Astrocyte of the cerebellum (primary cell): ENCODE data around the gene CTSW.

ENCODE experiments used
- DNase-seq: peaks from one replicate; pipeline ENCODE4 v3.0.0-alpha.2; 2011; ENCODE audit warnings: low read depth
- H3K4me3 ChIP-seq: 2 replicates; pipeline ENCODE4 v1.5.1; 2011; ENCODE audit warnings: mild to moderate bottlenecking, low read depth, low read length, moderate library complexity
- in situ Hi-C: cut with HindIII; loops from 2 replicates; pipeline ENCODE4 v1.10.0; 2017; ENCODE audit warnings: low sequenced_read_pairs
- TF ChIP-seq, protein P1 (sequence below): IDR thresholded peaks from 2 replicates; pipeline ENCODE4 v1.5.1; 2012; ENCODE audit warnings: low read length, low read depth, moderate library complexity, mild to moderate bottlenecking; ENCODE audit errors: missing control alignments

The CTSW gene

DNA sequence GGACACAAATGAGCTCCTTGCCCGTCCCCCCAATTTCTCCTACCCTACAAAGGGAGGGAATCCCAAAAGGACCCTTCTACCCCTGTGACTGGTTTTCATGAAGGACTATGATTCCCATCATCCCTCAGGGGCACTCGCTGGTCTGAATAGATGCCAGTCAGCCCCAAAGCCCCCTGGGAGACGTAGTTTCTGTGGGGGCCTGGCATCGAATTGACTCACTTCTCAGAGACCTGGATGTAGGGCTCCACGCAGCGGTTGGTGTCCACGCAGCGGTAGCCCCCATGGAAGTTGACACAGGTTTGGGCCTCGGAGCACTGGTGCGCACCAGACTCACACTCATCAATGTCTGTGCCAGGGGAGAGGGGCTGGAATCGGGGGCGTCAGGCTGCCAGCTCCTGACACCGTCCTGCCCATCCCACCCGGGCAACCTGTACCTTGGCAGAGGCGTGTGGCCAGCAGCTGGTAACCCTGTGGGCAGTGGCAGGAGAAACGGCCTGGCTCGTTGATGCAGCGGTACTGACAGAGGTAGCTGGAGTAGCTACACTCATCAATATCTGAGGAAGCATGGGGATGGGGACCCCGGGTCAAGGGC, 11.5 kb upstream of the CTSW start:
- no peak for DNase-seq
- no peak overlapping the region for H3K4me3 ChIP-seq
- in situ Hi-C loops: no loop called here
- TF ChIP-seq, protein P1, sequence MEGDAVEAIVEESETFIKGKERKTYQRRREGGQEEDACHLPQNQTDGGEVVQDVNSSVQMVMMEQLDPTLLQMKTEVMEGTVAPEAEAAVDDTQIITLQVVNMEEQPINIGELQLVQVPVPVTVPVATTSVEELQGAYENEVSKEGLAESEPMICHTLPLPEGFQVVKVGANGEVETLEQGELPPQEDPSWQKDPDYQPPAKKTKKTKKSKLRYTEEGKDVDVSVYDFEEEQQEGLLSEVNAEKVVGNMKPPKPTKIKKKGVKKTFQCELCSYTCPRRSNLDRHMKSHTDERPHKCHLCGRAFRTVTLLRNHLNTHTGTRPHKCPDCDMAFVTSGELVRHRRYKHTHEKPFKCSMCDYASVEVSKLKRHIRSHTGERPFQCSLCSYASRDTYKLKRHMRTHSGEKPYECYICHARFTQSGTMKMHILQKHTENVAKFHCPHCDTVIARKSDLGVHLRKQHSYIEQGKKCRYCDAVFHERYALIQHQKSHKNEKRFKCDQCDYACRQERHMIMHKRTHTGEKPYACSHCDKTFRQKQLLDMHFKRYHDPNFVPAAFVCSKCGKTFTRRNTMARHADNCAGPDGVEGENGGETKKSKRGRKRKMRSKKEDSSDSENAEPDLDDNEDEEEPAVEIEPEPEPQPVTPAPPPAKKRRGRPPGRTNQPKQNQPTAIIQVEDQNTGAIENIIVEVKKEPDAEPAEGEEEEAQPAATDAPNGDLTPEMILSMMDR: no peak

DNA sequence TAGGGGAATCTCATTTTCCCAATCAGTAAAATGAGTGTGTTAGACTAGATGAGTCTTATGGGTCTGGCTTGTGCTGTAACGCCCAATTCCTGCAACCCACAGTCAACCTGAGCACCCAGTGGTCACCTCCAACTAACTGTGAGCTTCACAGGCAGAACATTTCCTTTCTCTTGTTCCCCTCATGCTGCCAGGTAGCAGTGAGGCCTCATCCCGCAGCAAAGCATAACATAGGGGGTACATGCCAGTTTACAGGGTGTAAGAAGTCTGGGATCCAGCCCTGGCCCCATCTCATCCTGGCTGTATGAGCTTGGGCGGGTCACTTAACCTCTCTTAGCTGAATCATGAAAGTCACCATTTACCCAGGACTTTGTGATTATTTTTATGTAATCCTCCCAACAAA, 10.7 kb upstream of the CTSW start:
- TF ChIP-seq, protein P1: no peak
- in situ Hi-C loops: no loop called here

DNA sequence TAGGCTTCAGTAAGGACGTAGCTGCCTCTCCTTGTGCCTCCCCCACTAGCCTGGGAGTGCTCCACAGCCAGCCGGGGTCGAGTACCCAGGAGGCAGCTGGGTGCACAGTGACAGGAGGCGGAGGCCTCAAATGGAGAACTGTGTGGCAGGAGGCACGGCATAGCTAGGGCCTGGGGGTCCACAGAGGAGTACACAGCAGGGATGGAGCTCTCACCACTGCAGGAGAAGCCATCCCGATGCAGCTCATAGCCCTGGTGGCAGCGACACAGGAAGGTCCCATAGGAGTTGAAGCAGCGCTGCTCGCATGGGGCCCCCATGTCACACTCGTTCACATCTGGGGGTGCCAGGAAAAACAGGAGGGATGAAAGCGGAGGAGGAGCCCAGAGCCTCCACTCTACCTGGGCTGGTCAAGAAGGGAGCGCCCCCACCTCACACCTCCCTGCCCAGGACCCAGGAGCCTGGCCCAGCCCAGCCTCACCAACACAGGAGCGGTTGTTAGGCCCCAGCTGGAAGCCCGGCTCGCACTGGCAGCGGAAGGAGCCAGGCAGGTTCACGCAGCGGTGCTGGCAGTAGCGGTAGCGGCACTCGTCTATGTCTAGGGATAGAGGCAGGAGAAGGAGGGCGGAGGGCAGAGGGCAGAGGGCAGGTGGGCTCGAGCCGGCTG, 9.9 kb upstream of the CTSW start:
- TF ChIP-seq, protein P1: no peak
- DNase-seq: no peak
- in situ Hi-C loops: no loop called here
- no peak overlapping the region for H3K4me3 ChIP-seq

More for the DNA sequence above, 10.7 kb upstream of the CTSW start:
- DNase-seq: no peak
- no peak overlapping the region for H3K4me3 ChIP-seq

DNA sequence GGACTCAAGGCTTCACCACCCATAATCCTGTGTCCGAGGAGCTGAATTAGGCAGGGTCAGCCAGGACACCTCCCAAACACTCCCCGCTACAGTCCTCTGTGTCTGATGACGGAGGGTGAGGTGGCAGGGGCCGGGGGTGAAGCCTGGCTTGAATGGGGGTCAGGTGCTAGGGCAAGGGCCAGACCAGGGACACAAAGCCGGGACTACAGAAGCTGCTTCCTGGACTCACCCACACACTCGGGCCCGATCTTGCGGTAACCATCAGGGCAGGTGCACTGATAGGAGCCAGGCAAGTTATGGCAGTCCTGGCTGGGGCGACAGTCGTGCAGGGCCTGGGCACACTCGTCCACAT, 9.4 kb upstream of the CTSW start:
- no peak overlapping the region for H3K4me3 ChIP-seq
- in situ Hi-C loops: no loop called here
- TF ChIP-seq, protein P1: no peak
- DNase-seq: no peak

DNA sequence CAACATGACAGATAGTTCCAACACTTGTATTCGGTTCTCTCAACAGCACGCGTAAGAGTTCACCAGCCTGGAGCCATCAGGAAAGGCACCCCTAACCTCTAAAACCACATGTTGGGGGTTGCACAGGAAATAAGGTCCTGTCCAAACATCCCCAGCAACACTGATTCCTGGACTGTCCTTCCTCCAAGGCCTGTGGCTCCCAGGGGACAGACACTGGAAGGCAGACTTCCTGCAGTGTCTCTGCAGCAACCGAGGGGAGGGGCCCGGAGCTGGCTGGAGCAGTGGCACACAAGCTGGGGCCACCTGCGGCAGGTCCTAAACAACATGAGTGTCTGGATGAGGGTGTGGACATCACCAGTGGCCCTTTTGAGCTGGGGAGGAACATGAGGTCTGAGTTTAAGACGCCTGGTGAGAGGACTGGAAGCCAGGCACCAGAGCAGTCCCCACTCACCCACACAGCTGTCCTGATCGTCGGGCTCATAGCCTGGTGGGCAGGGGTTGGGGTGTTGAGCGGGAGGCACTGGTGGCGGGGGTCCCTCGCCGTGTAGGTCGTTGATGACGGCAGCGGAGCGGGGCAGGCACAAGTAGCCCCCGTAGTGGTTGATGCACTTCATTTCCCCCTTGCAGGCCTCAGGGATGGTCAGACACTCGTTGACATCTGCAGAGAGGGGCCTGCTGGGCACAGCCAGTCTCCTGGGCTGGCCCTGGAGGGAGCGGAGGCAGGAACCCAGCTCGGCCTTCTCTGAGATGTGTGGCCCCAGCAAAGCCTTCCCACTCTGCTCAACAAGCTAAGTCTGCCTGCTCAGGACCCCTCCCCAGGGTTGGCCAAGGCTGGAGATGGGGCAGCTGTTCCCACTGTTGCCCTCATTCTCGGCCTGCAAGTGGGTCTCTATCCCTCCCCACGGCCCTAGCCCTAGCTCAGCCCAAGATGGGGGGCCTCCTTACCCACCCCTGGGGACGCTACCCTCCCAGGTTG, 8.6 kb upstream of the CTSW start:
- in situ Hi-C loops: no loop called here
- H3K4me3 ChIP-seq: peak overlapping the region; percentile 62
- no peak for DNase-seq
- TF ChIP-seq, protein P1: no peak

DNA sequence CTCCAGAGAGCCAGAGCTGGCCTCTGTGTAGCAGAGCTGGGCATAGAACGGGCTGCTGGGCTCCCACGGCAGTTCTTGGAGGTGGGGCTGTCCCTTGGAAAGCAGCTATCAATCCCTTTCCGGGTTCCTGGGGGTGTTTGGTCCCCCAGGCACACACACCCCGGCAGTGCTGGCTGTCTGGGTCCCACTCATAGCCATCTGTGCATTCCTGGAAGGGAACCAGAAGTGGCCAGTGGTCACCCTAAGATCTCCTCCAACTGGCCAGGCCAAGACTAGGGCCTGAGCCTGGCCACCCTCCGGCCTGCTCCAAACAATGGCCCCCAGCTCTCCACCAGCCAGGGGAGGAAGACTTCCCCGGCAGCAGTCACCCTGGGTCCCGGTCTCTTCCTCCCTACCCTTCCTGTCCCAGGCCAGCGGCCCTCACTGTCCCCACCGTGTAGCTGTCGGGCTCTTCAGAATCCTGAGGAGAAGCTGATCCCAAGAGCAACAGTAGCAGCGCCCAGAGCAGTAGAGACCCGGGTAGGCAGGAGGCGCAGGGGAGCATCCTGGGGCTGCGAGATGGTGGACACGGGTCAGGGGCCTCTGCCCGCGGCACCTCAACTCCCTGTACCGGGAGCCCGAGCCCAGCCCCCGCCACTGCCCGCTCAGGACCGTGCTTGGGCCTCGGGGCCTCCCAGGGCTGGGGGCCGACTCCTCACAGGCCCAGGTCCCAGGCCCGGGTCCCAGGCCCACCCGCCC, 7.7 kb upstream of the CTSW start:
- peak overlapping the region; percentile 62 for H3K4me3 ChIP-seq
- in situ Hi-C loops: no loop called here
- no peak for DNase-seq
- TF ChIP-seq, protein P1: peak; percentile 30
